Stimulated activated CD4-positive, alpha-beta T cell treated with anti-CD3 and anti-CD28 coated beads, Interleukin-4, amount 100 ng/mL, for 24 hours (primary cell): Measurements from ENCODE around the gene SCGB1C2.
"Not testable (repeated sequence)": the region's sequence is repeated elsewhere in the genome, so short reads cannot be mapped to it uniquely, and the experiment has no call there.

Source experiments
- DNase-seq: peaks from one replicate; pipeline ENCODE4 v3.0.0-alpha.2; 2020

The SCGB1C2 gene

GRCh38 chr17:149231-149630 is 11.9 kb downstream of the SCGB1C2 start:
- DNase-seq, result no peak

- DNase-seq, result no peak
These were observed 12.7 kb downstream of the SCGB1C2 start for GRCh38 chr17:149897-150584.

GRCh38 chr17:151004-151403 is 13.6 kb downstream of the SCGB1C2 start:
- no peak for DNase-seq

GRCh38 chr17:151886-152859 is 14.8 kb downstream of the SCGB1C2 start:
- no peak for DNase-seq

GRCh38 chr17:152860-153420 is 15.6 kb downstream of the SCGB1C2 start:
- DNase-seq, result no peak

- no peak for DNase-seq
These were observed 16.5 kb downstream of the SCGB1C2 start for GRCh38 chr17:153851-154250.

- no peak for DNase-seq
These were observed 18.2 kb downstream of the SCGB1C2 start for GRCh38 chr17:155576-155975.

- no peak for DNase-seq
These were observed 18.8 kb downstream of the SCGB1C2 start for GRCh38 chr17:156094-156621.

- no peak for DNase-seq
These were observed 19.6 kb downstream of the SCGB1C2 start for GRCh38 chr17:156946-157345.

- no peak for DNase-seq
These were observed 20.5 kb downstream of the SCGB1C2 start for GRCh38 chr17:157901-158300.

- no peak for DNase-seq
These were observed 21.0 kb downstream of the SCGB1C2 start for GRCh38 chr17:158379-158778.

- DNase-seq, result no peak
These were observed 22.2 kb downstream of the SCGB1C2 start for GRCh38 chr17:159609-160008.

- DNase-seq, result no peak
These were observed 23.0 kb downstream of the SCGB1C2 start for GRCh38 chr17:160336-160735.

GRCh38 chr17:161481-161880 is 24.1 kb downstream of the SCGB1C2 start:
- DNase-seq, result no peak

GRCh38 chr17:162689-163088 is 25.3 kb downstream of the SCGB1C2 start:
- no peak for DNase-seq

- DNase-seq, result no peak
These were observed 26.2 kb downstream of the SCGB1C2 start for GRCh38 chr17:163514-164098.

- DNase-seq, result peak; percentile 9
These were observed 27.2 kb downstream of the SCGB1C2 start for GRCh38 chr17:164303-165235.

- no peak for DNase-seq
These were observed 28.6 kb downstream of the SCGB1C2 start for GRCh38 chr17:165939-166338.

GRCh38 chr17:168614-169013 is 31.2 kb downstream of the SCGB1C2 start:
- DNase-seq, result not testable (repeated sequence)

- DNase-seq, result no peak
These were observed 32.8 kb downstream of the SCGB1C2 start for GRCh38 chr17:170130-170670.

- no peak for DNase-seq
These were observed 34.5 kb downstream of the SCGB1C2 start for GRCh38 chr17:171871-172270.

- no peak for DNase-seq
These were observed 35.0 kb downstream of the SCGB1C2 start for GRCh38 chr17:172401-172800.
